PC-3 (cell line): Measurements from ENCODE around the gene MAPKAP1. TPM values are rescaled to one million over a fixed set of nuclear protein-coding genes. Genes with fewer than 3 reads are reported as not detected.

Experiments used
- ATAC-seq: fragments of 200-7000 bp; cut with Tn5 transposase; 2 replicates; pipeline ENCODE4 v1.9.1; 2020; ENCODE audit warnings: mild to moderate bottlenecking, moderate library complexity
- BruUV-seq: library from RNA; stranded (reverse); fragments of 400-500 nt; replicated peaks from 2 replicates; lab custom pipeline; 2021; lab: Mats Ljungman, UMichigan
- CTCF ChIA-PET: fragments of 300-600 bp; sonication (Branson Sonifier 250); formaldehyde crosslinking; loops from one replicate; lab custom pipeline; 2022; ENCODE audit warnings: antibody characterized with exemption; lab: Charles Lee
- POLR2A ChIA-PET: fragments of 300-600 bp; sonication (Branson Sonifier 250); formaldehyde crosslinking; loops from one replicate; lab custom pipeline; 2022; ENCODE audit warnings: antibody characterized with exemption; ENCODE audit not compliant: unreplicated experiment; lab: Charles Lee
- DNase-seq: peaks from one replicate; pipeline ENCODE4 v3.0.0-alpha.2; 2015
- H2AFZ ChIP-seq: fragments of 300-600 bp; sonication (generic); 2 replicates; pipeline ENCODE4 v1.6.0; 2016; ENCODE audit warnings: antibody characterized with exemption, low read length
- H3F3A ChIP-seq: fragments of 300-600 bp; sonication (generic); one replicate; pipeline ENCODE4 v1.6.0; 2017; ENCODE audit warnings: antibody characterized with exemption, low read length, control low read depth, mild to moderate bottlenecking; ENCODE audit not compliant: unreplicated experiment
- H3K27ac ChIP-seq: fragments of 300-600 bp; sonication (generic); 2 replicates; pipeline ENCODE4 v1.5.1; 2016; ENCODE audit warnings: mild to moderate bottlenecking, low read length
- H3K27me3 ChIP-seq: fragments of 300-600 bp; sonication (generic); 2 replicates; pipeline ENCODE4 v1.6.1; 2016; ENCODE audit warnings: low read length, mixed read lengths
- H3K36me3 ChIP-seq: fragments of 300-600 bp; sonication (generic); 2 replicates; pipeline ENCODE4 v1.6.1; 2016; ENCODE audit warnings: low read depth, mixed run types, low read length, mixed read lengths
- H3K4me1 ChIP-seq: fragments of 300-600 bp; sonication (generic); 2 replicates; pipeline ENCODE4 v1.5.1; 2016; ENCODE audit warnings: low read length; ENCODE audit not compliant: insufficient read depth
- H3K4me2 ChIP-seq: fragments of 300-600 bp; sonication (generic); 2 replicates; pipeline ENCODE4 v1.6.0; 2016; ENCODE audit warnings: low read length
- H3K4me3 ChIP-seq: fragments of 300-600 bp; sonication (generic); 2 replicates; pipeline ENCODE4 v1.5.1; 2016; ENCODE audit warnings: mild to moderate bottlenecking, low read length, mixed read lengths
- H3K79me2 ChIP-seq: fragments of 300-600 bp; sonication (generic); 2 replicates; pipeline ENCODE4 v1.6.1; 2017; ENCODE audit warnings: low read length, mixed read lengths
- H3K9ac ChIP-seq: fragments of 300-600 bp; sonication (generic); 2 replicates; pipeline ENCODE4 v1.6.0; 2016; ENCODE audit warnings: mild to moderate bottlenecking, low read length
- H3K9me2 ChIP-seq: fragments of 300-600 bp; sonication (generic); replicated peaks from 2 replicates; pipeline ENCODE4 v1.6.1; 2016; ENCODE audit warnings: mixed run types, low read length, mixed read lengths
- H3K9me3 ChIP-seq: fragments of 300-600 bp; sonication (generic); 2 replicates; pipeline ENCODE4 v1.6.1; 2016; ENCODE audit warnings: low read length, mixed read lengths
- H4K20me1 ChIP-seq: fragments of 300-600 bp; sonication (generic); 2 replicates; pipeline ENCODE4 v1.6.1; 2016; ENCODE audit warnings: low read length, mixed read lengths
- CTCF ChIP-seq: fragments of 300-600 bp; sonication (generic); conservative IDR thresholded peaks from 2 replicates; pipeline ENCODE4 v1.5.1; 2017; ENCODE audit warnings: antibody characterized with exemption, low read depth, mild to moderate bottlenecking, low read length
- EZH2 ChIP-seq: fragments of 300-600 bp; sonication (generic); IDR thresholded peaks from one replicate; pipeline ENCODE4 v1.6.1; 2017; ENCODE audit warnings: antibody characterized with exemption, mild to moderate bottlenecking, low read length; ENCODE audit not compliant: unreplicated experiment
- EZH2phosphoT487 ChIP-seq: fragments of 300-600 bp; sonication (generic); IDR thresholded peaks from 2 replicates; pipeline ENCODE4 v1.6.1; 2018; ENCODE audit warnings: mild to moderate bottlenecking, antibody characterized with exemption, low read length, borderline replicate concordance
- intact Hi-C: fragments of 100-400 bp; cut with micrococcal nuclease; formaldehyde crosslinking; loops from 2 replicates; pipeline ENCODE4 v1.9.0; 2023
- total RNA-seq: library from RNA; depleted of rRNA; stranded (reverse); fragments of >200 nt; gene quantifications from 2 replicates; pipeline ENCODE4 v1.2.3, GENCODE V29; 2014

The MAPKAP1 gene
- total RNA-seq, 1 experiment from 2014 or later, result 128 TPM

GRCh38 chr9:125744616-125745015 is 37.6 kb upstream of the MAPKAP1 start:
- no peak for TF ChIP-seq EZH2
- no peak for TF ChIP-seq CTCF
- no peak for TF ChIP-seq EZH2phosphoT487
- H3K4me2 ChIP-seq, result no peak overlapping the region
- no peak overlapping the region for H3K27ac ChIP-seq
- H3K27me3 ChIP-seq, result no peaks in the 10 kb centered on the region
- H3K4me3 ChIP-seq, result no peak overlapping the region
- H3K9me2 ChIP-seq, result no peaks in the 10 kb centered on the region
- DNase-seq, result peak; percentile 32
- no peaks in the 10 kb centered on the region for H3K9me3 ChIP-seq
- POLR2A ChIA-PET, result interaction anchor here (0.6 kb wide), 1 partner anchor 176 kb away, joined by 3 read pairs; no protein-coding TSS in a partner anchor
- no TSS peak for BruUV-seq
- no peaks in the 10 kb centered on the region for H3F3A ChIP-seq
- intact Hi-C loops, result loop anchor here (5.0 kb wide), 1 partner anchor 483 kb away; no protein-coding TSS in a partner anchor
- peaks cover 22% of the 10 kb centered on the region for H3K4me1 ChIP-seq
- no peaks in the 10 kb centered on the region for H3K36me3 ChIP-seq
- H3K9ac ChIP-seq, result no peak overlapping the region
- H4K20me1 ChIP-seq, result no peaks in the 10 kb centered on the region
- CTCF ChIA-PET, result interaction anchor here (0.6 to 0.9 kb wide), 2 partner anchors 9 to 763 kb away, joined by 3 read pairs; no protein-coding TSS in a partner anchor
- H3K79me2 ChIP-seq, result peaks cover 12% of the 10 kb centered on the region; the same call in 1 of the 2 replicates
- H2AFZ ChIP-seq, result no peak overlapping the region
- no peak for ATAC-seq

GRCh38 chr9:125743682-125744428 is 36.8 kb upstream of the MAPKAP1 start:
- H3K9me2 ChIP-seq, result no peaks in the 10 kb centered on the region
- BruUV-seq, result no TSS peak
- CTCF ChIA-PET, result interaction anchor here (0.9 kb wide), 1 partner anchor 763 kb away, joined by 3 read pairs; no protein-coding TSS in a partner anchor
- no peaks in the 10 kb centered on the region for H3K36me3 ChIP-seq
- H3K4me1 ChIP-seq, result peaks cover 16% of the 10 kb centered on the region
- POLR2A ChIA-PET, result no interaction called here
- intact Hi-C loops, result no loop called here
- no peaks in the 10 kb centered on the region for H3K27me3 ChIP-seq
- ATAC-seq (no peak), DNase-seq (no peak)
- no peak overlapping the region for H3K4me3 ChIP-seq
- H3K9ac ChIP-seq, result no peak overlapping the region
- no peak overlapping the region for H3K27ac ChIP-seq
- H3K4me2 ChIP-seq, result no peak overlapping the region
- H4K20me1 ChIP-seq, result no peaks in the 10 kb centered on the region
- no peaks in the 10 kb centered on the region for H3F3A ChIP-seq
- peaks cover 9% of the 10 kb centered on the region; the same call in 1 of the 2 replicates for H3K79me2 ChIP-seq
- no peak overlapping the region for H2AFZ ChIP-seq
- no peaks in the 10 kb centered on the region for H3K9me3 ChIP-seq
- no peak for TF ChIP-seq CTCF
- no peak for TF ChIP-seq EZH2phosphoT487
- no peak for TF ChIP-seq EZH2

GRCh38 chr9:125742657-125743056 is 35.6 kb upstream of the MAPKAP1 start:
- H4K20me1 ChIP-seq, result no peaks in the 10 kb centered on the region
- POLR2A ChIA-PET, result no interaction called here
- H3K4me1 ChIP-seq, result peaks cover 16% of the 10 kb centered on the region
- no peaks in the 10 kb centered on the region for H3K9me2 ChIP-seq
- CTCF ChIA-PET, result no interaction called here
- no peak overlapping the region for H2AFZ ChIP-seq
- H3K4me2 ChIP-seq, result no peak overlapping the region
- ATAC-seq, result no peak
- H3K36me3 ChIP-seq, result no peaks in the 10 kb centered on the region
- H3K27ac ChIP-seq, result no peak overlapping the region
- H3K79me2 ChIP-seq, result no peaks in the 10 kb centered on the region
- TF ChIP-seq EZH2phosphoT487, result no peak
- TF ChIP-seq EZH2, result no peak
- no peak for TF ChIP-seq CTCF
- intact Hi-C loops, result no loop called here
- H3K4me3 ChIP-seq, result no peak overlapping the region
- H3K9me3 ChIP-seq, result no peaks in the 10 kb centered on the region
- no peak for DNase-seq
- no TSS peak for BruUV-seq
- H3K27me3 ChIP-seq, result no peaks in the 10 kb centered on the region
- no peak overlapping the region for H3K9ac ChIP-seq
- no peaks in the 10 kb centered on the region for H3F3A ChIP-seq
